GM20431 (cell line): Measurements from ENCODE around the gene ZNF425.
"Not testable (repeated sequence)": the region's sequence is repeated elsewhere in the genome, so short reads cannot be mapped to it uniquely, and the experiment has no call there.

ENCODE experiments used
- in situ Hi-C: fragments of 300-500 bp; cut with MseI, MboI; formaldehyde crosslinking; loops from one replicate; pipeline ENCODE4 v1.15.0; 2020; ENCODE audit warnings: low sequenced_read_pairs; ENCODE audit not compliant: unreplicated experiment

The ZNF425 gene

GRCh38 chr7:149077594-149077993, 48.5 kb downstream of the ZNF425 start:
- in situ Hi-C loops, result no loop called here

GRCh38 chr7:149075286-149075685, 50.8 kb downstream of the ZNF425 start:
- in situ Hi-C loops, result no loop called here

DNA sequence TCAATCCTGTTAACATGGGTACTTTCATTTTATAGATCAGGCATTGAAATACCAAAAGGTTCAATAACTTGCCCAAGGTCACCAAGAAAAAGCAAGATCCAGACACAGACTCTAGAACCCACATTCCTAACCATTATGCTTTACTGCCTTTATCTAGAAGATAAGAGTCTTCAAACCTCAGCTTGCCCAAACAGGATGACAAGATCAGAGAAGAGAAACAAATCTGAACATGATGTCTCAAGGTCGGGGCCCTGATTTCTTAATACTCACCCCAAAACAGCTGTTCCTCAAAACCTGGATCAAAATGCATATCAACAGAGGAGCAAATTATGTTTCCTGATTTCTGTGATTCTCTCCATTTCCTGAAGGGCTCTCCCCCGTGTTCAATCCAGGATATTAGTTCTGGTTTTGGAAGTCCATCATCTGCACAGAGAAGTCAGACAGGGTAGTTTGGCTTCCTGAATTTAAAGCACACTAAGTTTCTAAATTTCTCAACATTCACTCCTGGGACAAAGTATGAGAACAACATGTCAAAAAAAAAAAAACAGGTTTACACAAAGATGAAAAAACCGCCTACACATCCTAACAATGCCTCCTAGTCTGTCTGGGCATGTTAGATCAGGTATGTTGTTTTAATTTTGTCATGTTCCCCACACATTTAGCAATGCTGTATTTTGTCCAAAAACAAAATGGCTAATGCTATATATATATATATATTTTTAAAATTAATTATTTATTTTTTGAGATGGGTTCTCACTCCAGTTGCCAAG, 51.8 kb downstream of the ZNF425 start:
- in situ Hi-C loops, result no loop called here

DNA sequence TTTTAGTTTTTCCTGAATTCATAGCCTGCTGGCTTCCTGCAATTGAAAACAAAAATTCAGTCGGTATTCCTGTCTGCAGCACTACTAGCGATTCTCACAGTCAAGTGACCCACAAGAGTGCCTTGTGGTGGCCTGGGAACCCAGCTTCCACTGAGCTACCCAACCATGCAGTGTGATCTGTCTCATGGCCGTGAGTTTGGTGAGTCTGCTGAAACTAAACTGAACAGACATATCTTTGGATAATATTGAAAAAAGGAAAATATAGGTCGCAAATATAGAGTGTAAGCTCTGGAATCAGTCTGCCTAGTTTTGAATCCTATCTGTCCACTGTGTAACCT, 53.7 kb downstream of the ZNF425 start:
- in situ Hi-C loops, result no loop called here

GRCh38 chr7:149071641-149072437, 54.3 kb downstream of the ZNF425 start:
- in situ Hi-C loops, result no loop called here

- in situ Hi-C loops, result no loop called here
Measured at GRCh38 chr7:149071182-149071635, 54.9 kb downstream of the ZNF425 start.

DNA sequence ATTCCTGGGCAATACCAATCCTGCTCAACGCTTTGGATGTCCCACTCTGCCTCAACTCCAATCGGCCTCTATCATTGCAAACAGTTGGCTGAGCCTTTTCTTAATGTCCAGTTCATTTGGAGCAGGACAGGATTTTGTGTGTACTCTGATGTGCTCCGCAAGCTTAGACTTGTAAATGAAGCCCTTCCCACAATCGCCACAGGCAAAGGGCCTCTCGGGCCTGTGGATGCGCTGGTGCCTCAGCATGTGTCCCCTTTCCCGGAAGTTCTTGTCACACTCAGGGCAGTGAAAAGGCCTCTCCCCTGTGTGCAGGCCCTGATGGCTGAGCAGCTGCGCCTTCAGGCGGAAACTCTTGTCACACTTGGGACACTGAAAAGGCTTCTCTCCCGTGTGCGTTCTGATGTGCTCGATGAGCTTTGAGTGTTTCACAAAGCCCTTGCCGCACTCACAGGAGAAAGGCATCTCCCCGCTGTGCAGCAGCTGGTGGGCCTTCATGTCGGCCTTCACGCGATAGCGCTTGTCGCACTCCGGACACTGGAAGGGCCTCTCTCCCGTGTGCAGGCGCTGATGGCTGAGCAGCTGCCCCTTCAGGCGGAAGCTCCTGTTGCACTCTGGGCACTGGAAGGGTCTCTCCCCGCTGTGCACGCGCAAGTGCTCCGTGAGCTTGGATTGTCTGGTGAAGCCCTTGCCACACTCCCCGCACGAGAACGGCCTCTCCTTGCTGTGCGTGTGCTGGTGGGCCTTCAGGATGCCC, 55.6 kb downstream of the ZNF425 start:
- in situ Hi-C loops, result no loop called here

DNA sequence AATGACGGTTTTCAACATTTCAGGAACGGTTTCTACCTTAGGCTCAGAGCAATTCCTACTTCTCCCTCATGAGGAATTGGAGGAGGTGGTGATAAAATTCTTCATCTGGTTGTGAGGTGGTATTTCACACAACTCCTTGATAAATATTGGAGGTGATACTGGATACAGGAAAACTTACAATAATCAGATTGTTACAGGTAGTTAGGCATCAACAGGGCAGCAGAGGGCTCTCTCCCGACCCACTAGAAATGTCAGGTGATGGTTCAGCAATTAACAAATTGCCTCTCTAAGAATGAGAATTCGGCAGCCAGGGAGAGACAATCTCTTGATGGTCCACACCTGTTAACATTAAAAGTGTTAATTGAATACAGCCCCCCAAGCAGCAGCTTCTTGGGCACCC, 58.3 kb downstream of the ZNF425 start:
- in situ Hi-C loops, result no loop called here

DNA sequence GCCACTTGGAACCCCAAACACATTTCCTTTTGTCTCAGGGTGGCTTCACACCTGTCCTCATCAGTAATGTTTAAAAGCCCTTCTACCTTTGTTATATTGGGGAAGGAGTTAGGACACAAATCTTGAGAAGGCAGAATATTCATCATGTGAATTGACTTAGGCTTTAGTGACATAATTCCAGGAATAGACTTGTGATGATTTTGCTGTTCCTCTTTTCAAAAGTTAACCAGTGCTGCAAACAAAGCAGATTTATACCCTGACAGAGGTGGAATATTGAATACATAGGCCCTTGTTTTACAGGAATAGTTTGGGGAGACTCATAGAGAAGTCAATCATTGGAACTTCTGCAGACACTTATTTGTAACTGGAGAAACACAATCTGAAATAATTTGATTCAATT, 62.6 kb downstream of the ZNF425 start:
- in situ Hi-C loops, result no loop called here

GRCh38 chr7:149062217-149062899, 63.8 kb downstream of the ZNF425 start:
- in situ Hi-C loops, result not testable (repeated sequence)

GRCh38 chr7:149060156-149060555, 66.0 kb downstream of the ZNF425 start:
- in situ Hi-C loops, result no loop called here

GRCh38 chr7:149053885-149054284, 72.2 kb downstream of the ZNF425 start:
- in situ Hi-C loops, result no loop called here

- in situ Hi-C loops, result no loop called here
Measured at GRCh38 chr7:149053384-149053783, 72.7 kb downstream of the ZNF425 start.
